HL-60 (cell line): ENCODE data around the gene FOXO6.

Experiments
- DNase-seq, 2 experiments: peaks; one replicate each; pipeline ENCODE4 v3.0.0-alpha.2; 2010 to 2020; ENCODE audit warnings: low read depth in 1 of 2, low spot score in 1 of 2
- H3K27ac ChIP-seq: fragments of 250-450 bp; sonication (Bioruptor Pico); replicated peaks from 2 replicates; pipeline ENCODE4 v1.5.1; 2020; ENCODE audit warnings: mild to moderate bottlenecking, moderate library complexity
- H3K27me3 ChIP-seq: fragments of 250-450 bp; sonication (Bioruptor Pico); 2 replicates; pipeline ENCODE4 v1.5.1; 2021; ENCODE audit warnings: mild to moderate bottlenecking, moderate library complexity; ENCODE audit not compliant: insufficient read depth, poor library complexity, severe bottlenecking
- H3K4me3 ChIP-seq: replicated peaks from 2 replicates; pipeline ENCODE4 v1.5.1; 2011; ENCODE audit warnings: mild to moderate bottlenecking, control low read depth, low read length; ENCODE audit not compliant: insufficient read depth
- GABPA ChIP-seq: IDR thresholded peaks from 2 replicates; pipeline ENCODE4 v1.6.1; 2012; ENCODE audit warnings: low read depth
- POLR2AphosphoS5 ChIP-seq: IDR thresholded peaks from 2 replicates; pipeline ENCODE4 v1.6.1; 2012; ENCODE audit warnings: low read depth
- SPI1 ChIP-seq: IDR thresholded peaks from 2 replicates; pipeline ENCODE4 v1.6.1; 2012; ENCODE audit warnings: low read depth, mild to moderate bottlenecking, borderline replicate concordance
- TF ChIP-seq, protein P1 (sequence below): IDR thresholded peaks from one replicate; pipeline ENCODE4 v1.5.1; 2011; ENCODE audit warnings: low read length, control low read depth, inconsistent platforms; ENCODE audit not compliant: insufficient read depth
- TF ChIP-seq, protein P2 (sequence below): IDR thresholded peaks from 2 replicates; pipeline ENCODE4 v1.6.1; 2012; ENCODE audit warnings: low read depth; ENCODE audit not compliant: insufficient replicate concordance

Gene FOXO6

DNA sequence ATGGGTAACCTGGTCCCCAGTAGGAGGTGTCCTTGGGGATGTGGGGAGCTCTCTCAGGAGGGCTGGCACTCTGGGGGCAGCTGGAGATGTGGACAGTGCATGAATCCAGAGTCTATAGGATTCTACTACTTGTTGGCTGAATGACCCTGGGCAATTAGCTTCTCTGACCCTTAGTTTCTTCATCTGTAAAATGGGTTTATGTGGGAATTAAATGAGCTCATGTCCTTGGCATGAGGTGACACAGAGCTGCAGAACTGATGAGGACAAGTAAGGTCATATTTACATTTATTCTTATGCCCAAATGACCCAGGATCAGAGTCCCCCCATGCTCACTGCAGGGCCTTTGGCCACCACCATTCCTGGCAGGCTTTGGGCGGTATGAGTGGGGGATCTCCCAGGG, 29.3 kb downstream of the FOXO6 start:
- H3K27me3 ChIP-seq: peaks cover 10% of the 10 kb centered on the region
- H3K4me3 ChIP-seq: no peak overlapping the region
- no peak overlapping the region for H3K27ac ChIP-seq
- DNase-seq: no peak
- TF ChIP-seq, protein P1, sequence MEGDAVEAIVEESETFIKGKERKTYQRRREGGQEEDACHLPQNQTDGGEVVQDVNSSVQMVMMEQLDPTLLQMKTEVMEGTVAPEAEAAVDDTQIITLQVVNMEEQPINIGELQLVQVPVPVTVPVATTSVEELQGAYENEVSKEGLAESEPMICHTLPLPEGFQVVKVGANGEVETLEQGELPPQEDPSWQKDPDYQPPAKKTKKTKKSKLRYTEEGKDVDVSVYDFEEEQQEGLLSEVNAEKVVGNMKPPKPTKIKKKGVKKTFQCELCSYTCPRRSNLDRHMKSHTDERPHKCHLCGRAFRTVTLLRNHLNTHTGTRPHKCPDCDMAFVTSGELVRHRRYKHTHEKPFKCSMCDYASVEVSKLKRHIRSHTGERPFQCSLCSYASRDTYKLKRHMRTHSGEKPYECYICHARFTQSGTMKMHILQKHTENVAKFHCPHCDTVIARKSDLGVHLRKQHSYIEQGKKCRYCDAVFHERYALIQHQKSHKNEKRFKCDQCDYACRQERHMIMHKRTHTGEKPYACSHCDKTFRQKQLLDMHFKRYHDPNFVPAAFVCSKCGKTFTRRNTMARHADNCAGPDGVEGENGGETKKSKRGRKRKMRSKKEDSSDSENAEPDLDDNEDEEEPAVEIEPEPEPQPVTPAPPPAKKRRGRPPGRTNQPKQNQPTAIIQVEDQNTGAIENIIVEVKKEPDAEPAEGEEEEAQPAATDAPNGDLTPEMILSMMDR: no peak
- TF ChIP-seq POLR2AphosphoS5: no peak
- TF ChIP-seq SPI1: no peak
- no peak for TF ChIP-seq GABPA

DNA sequence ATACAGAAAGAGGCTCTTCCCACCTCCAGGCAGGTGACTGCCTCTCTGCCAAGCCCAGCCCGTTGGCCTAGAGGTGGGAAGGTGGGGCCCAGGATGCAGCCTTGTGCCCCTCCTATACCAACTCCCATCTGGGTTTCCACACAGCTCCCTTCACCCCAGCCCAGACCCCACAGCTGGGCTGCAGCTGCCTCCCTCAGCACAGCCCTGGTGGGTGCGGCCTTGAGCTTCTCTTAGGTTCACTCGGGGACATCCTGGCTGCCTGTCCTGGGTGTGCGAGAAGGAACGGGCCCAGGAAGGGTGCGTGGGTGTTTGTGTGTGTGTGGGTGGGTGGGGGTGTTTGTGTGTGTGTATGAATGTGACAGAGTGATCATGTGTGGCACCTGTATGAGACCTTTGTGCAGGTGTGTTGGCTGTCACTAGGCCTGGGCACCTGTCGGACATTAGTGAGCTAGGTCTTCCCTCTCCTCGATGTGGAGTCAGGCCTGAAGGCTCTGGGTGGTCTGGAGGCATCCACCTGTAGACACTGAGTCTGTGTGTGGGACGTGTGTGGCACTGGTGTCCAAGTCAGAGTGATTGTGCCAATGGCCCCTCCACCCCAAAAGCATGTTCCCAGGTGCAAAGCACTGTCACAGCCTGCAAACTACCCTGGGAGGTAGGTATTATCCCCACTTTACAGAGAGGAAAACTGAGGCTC, 30.7 kb downstream of the FOXO6 start:
- no peak for TF ChIP-seq GABPA
- no peak for TF ChIP-seq SPI1
- TF ChIP-seq, protein P2, sequence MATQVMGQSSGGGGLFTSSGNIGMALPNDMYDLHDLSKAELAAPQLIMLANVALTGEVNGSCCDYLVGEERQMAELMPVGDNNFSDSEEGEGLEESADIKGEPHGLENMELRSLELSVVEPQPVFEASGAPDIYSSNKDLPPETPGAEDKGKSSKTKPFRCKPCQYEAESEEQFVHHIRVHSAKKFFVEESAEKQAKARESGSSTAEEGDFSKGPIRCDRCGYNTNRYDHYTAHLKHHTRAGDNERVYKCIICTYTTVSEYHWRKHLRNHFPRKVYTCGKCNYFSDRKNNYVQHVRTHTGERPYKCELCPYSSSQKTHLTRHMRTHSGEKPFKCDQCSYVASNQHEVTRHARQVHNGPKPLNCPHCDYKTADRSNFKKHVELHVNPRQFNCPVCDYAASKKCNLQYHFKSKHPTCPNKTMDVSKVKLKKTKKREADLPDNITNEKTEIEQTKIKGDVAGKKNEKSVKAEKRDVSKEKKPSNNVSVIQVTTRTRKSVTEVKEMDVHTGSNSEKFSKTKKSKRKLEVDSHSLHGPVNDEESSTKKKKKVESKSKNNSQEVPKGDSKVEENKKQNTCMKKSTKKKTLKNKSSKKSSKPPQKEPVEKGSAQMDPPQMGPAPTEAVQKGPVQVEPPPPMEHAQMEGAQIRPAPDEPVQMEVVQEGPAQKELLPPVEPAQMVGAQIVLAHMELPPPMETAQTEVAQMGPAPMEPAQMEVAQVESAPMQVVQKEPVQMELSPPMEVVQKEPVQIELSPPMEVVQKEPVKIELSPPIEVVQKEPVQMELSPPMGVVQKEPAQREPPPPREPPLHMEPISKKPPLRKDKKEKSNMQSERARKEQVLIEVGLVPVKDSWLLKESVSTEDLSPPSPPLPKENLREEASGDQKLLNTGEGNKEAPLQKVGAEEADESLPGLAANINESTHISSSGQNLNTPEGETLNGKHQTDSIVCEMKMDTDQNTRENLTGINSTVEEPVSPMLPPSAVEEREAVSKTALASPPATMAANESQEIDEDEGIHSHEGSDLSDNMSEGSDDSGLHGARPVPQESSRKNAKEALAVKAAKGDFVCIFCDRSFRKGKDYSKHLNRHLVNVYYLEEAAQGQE: no peak
- TF ChIP-seq, protein P1: no peak
- TF ChIP-seq POLR2AphosphoS5: no peak

DNA sequence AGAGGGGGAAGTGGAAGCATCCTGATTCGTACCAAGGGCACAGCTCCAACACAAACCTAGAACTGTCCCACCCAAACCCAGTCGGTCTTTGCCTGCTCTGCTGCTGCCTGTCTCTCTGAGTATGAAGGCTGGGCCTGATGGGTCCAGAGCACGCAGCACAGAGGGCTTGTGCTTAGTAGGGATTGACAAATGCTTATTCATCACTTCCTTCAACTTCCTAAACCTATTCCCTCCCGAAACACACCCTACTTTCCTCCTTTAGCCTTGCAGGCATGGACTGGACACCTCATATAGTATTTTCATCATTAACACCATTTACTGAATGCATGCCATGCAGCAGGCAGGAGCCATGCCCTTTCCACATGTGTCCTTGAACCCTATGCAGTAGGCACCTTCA, 31.3 kb downstream of the FOXO6 start:
- Histone ChIP-seq H3K4me3 (no peak overlapping the region), H3K27me3 (peaks cover 3% of the 10 kb centered on the region), H3K27ac (no peak overlapping the region)
- TF ChIP-seq GABPA: no peak
- TF ChIP-seq SPI1: no peak
- no peak for TF ChIP-seq POLR2AphosphoS5
- TF ChIP-seq, protein P2: no peak
- DNase-seq: no peak

More for the DNA sequence above, 30.7 kb downstream of the FOXO6 start:
- Histone ChIP-seq H3K4me3 (no peak overlapping the region), H3K27ac (no peak overlapping the region), H3K27me3 (peaks cover 4% of the 10 kb centered on the region)
- no peak for DNase-seq

DNA sequence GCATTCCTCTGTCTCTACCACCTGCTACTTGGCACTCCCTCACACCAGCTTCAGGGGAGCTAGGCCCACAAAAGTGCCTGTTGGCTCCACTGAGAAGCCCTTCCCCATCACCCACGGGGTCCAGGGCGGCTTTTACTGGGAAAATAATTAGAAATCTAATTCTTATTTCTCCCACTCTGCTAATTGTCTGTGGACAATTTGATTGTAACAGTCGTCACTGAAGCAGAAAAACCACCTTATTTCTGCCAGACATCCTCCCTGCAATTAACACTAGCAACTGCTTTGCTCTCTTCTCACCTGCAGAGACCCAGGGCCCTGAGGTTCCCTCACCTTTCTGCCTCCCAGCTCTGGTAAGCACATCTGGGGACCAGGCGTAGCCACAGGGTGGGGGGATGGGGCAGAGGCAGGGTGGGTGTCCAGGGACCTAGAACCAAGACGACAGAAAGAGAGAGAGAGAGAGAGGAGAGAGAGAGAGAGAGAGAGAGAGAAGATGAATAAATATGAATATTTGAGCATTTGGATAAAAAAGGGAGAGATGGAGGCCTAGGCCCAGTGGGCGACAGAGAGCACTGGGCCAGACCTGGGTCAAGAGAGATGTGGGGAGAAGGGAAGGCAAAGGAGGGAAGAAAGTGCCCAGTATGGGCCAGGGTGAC, 32.6 kb downstream of the FOXO6 start:
- no peak overlapping the region for H3K27ac ChIP-seq
- H3K4me3 ChIP-seq: no peak overlapping the region
- DNase-seq: no peak
- H3K27me3 ChIP-seq: peaks cover 3% of the 10 kb centered on the region
- TF ChIP-seq, protein P2: no peak
- no peak for TF ChIP-seq POLR2AphosphoS5
- no peak for TF ChIP-seq GABPA
- TF ChIP-seq, protein P1: no peak
- no peak for TF ChIP-seq SPI1
